Left ventricle myocardium inferior (tissue), 1 donor: ENCODE measurements around the gene UCHL5. TPM values are rescaled to one million over a fixed set of nuclear protein-coding genes. Genes with fewer than 3 reads are reported as not detected.

Experiments
- DNase-seq: peaks from one replicate; pipeline ENCODE4 v3.0.0-alpha.2; 2020
- H3K27ac ChIP-seq: fragments of 200-600 bp; replicated peaks from 2 replicates; pipeline ENCODE4 v1.8.0; 2021
- H3K27me3 ChIP-seq: fragments of 200-600 bp; 2 replicates; pipeline ENCODE4 v1.8.0; 2021; ENCODE audit warnings: low read depth
- H3K36me3 ChIP-seq: fragments of 200-600 bp; 2 replicates; pipeline ENCODE4 v1.8.0; 2021
- H3K4me1 ChIP-seq: fragments of 200-600 bp; 2 replicates; pipeline ENCODE4 v1.8.0; 2021
- H3K4me3 ChIP-seq: fragments of 200-600 bp; 2 replicates; pipeline ENCODE4 v1.8.0; 2021; ENCODE audit warnings: mild to moderate bottlenecking, moderate library complexity
- H3K9me3 ChIP-seq: fragments of 200-600 bp; replicated peaks from 2 replicates; pipeline ENCODE4 v1.8.0; 2021
- intact Hi-C: fragments of 100-400 bp; cut with micrococcal nuclease; formaldehyde crosslinking; loops from one replicate; pipeline ENCODE4 v1.11.0; 2022
- total RNA-seq: library from RNA; stranded (reverse); fragmentation: NEBNext Ultra II Directional; extraction: Animal tissue kit (Norgen Biotek cat#: 25700); gene quantifications from one replicate; pipeline ENCODE4 v1.2.1, GENCODE V29; 2021
- TF ChIP-seq, protein P1 (sequence below): fragments of 200-600 bp; IDR thresholded peaks from 2 replicates; pipeline ENCODE4 v1.8.0; 2021; ENCODE audit warnings: antibody characterized with exemption, mild to moderate bottlenecking, borderline replicate concordance
- donor health status: DM: no; HTN: yes; CAD: no; lungs with severe emphysema.

Gene UCHL5
- total RNA-seq, 1 donor from 2014 or later = 43.0 TPM

DNA sequence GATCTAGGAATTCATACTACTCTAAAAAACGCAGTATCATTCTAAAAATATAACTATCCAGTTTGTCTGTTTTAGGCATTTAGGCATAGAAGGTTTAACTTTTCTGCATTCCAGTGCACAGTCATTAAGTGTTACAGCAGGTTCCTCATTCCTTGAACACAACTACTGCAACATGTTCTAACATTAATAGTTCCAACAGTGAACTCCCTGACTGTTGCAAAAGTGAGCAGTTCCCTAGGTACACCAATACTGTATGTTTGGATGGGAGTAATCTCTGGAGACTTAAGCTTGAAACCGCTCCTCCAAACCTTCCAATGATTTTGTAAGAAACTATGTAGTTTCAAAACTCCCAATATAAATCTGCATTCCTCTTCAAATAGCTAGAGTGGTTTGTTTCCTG, 46.2 kb downstream of the UCHL5 start:
- Histone ChIP-seq H3K4me1 (peaks cover 21% of the 10 kb centered on the region), H3K27ac (peak overlapping the region; percentile 71), H3K36me3 (peaks cover 6% of the 10 kb centered on the region), H3K27me3 (no peaks in the 10 kb centered on the region), H3K4me3 (no peak overlapping the region), H3K9me3 (no peaks in the 10 kb centered on the region)
- intact Hi-C loops = loop anchor here (10.0 kb wide), 1 partner anchor 398 kb away; no protein-coding TSS in a partner anchor
- no peak for DNase-seq
- TF ChIP-seq, protein P1, sequence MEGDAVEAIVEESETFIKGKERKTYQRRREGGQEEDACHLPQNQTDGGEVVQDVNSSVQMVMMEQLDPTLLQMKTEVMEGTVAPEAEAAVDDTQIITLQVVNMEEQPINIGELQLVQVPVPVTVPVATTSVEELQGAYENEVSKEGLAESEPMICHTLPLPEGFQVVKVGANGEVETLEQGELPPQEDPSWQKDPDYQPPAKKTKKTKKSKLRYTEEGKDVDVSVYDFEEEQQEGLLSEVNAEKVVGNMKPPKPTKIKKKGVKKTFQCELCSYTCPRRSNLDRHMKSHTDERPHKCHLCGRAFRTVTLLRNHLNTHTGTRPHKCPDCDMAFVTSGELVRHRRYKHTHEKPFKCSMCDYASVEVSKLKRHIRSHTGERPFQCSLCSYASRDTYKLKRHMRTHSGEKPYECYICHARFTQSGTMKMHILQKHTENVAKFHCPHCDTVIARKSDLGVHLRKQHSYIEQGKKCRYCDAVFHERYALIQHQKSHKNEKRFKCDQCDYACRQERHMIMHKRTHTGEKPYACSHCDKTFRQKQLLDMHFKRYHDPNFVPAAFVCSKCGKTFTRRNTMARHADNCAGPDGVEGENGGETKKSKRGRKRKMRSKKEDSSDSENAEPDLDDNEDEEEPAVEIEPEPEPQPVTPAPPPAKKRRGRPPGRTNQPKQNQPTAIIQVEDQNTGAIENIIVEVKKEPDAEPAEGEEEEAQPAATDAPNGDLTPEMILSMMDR = no peak

GRCh38 chr1:193011406-193011805, 47.8 kb downstream of the UCHL5 start:
- Histone ChIP-seq H3K27ac (no peak overlapping the region), H3K4me3 (no peak overlapping the region), H3K27me3 (no peaks in the 10 kb centered on the region), H3K4me1 (peaks cover 21% of the 10 kb centered on the region), H3K9me3 (no peaks in the 10 kb centered on the region), H3K36me3 (peaks cover 6% of the 10 kb centered on the region)
- no peak for DNase-seq
- intact Hi-C loops = loop anchor here (10.0 kb wide), 1 partner anchor 397 kb away; no protein-coding TSS in a partner anchor
- TF ChIP-seq, protein P1 = no peak

- peaks cover 8% of the 10 kb centered on the region for H3K9me3 ChIP-seq
- intact Hi-C loops = no loop called here
- TF ChIP-seq, protein P1 = no peak
- H3K27ac ChIP-seq = no peak overlapping the region
- no peak for DNase-seq
- H3K27me3 ChIP-seq = no peaks in the 10 kb centered on the region
- H3K4me1 ChIP-seq = peaks cover 18% of the 10 kb centered on the region
- H3K4me3 ChIP-seq = no peak overlapping the region
- no peaks in the 10 kb centered on the region for H3K36me3 ChIP-seq
Measured at GRCh38 chr1:193009501-193009900, 49.7 kb downstream of the UCHL5 start.

GRCh38 chr1:193005785-193006184, 53.4 kb downstream of the UCHL5 start:
- no peak overlapping the region for H3K27ac ChIP-seq
- DNase-seq = no peak
- no peaks in the 10 kb centered on the region for H3K27me3 ChIP-seq
- H3K4me1 ChIP-seq = no peaks in the 10 kb centered on the region
- no peak overlapping the region for H3K4me3 ChIP-seq
- intact Hi-C loops = no loop called here
- peaks cover 19% of the 10 kb centered on the region for H3K9me3 ChIP-seq
- peaks cover 27% of the 10 kb centered on the region for H3K36me3 ChIP-seq
- TF ChIP-seq, protein P1 = no peak

GRCh38 chr1:192998536-192998935, 60.6 kb downstream of the UCHL5 start:
- no peak overlapping the region for H3K27ac ChIP-seq
- H3K4me3 ChIP-seq = no peak overlapping the region
- DNase-seq = no peak
- H3K27me3 ChIP-seq = no peaks in the 10 kb centered on the region
- H3K36me3 ChIP-seq = peaks cover 36% of the 10 kb centered on the region
- TF ChIP-seq, protein P1 = peak; percentile 15
- peaks cover 11% of the 10 kb centered on the region for H3K9me3 ChIP-seq
- intact Hi-C loops = no loop called here
- H3K4me1 ChIP-seq = no peaks in the 10 kb centered on the region
